Measurements from ENCODE around the gene CUL5. TPM values are rescaled to one million over a fixed set of nuclear protein-coding genes. Genes with fewer than 3 reads are reported as not detected.

The CUL5 gene
- polyA plus RNA-seq, 10 donors = 22.1 to 45.0 (median 28.9) TPM

Other genes with a start within 250 kb of the CUL5 start
- 1 to 10 TPM; 3.7 to 7.0 (median 4.6) TPM for gene SLC35F2, start 150.1 kb upstream of the CUL5 start, polyA plus RNA-seq (ENCODE audit: insufficient read length in 10 of 10)
- under 1 TPM; 0.34 to 0.94 (median 0.53) TPM for gene RAB39A, start 80.5 kb upstream of the CUL5 start, polyA plus RNA-seq (ENCODE audit: insufficient read length in 10 of 10)
- gene ACAT1, start 112.7 kb downstream of the CUL5 start, polyA plus RNA-seq (ENCODE audit: insufficient read length in 10 of 10) = 10 to 100 TPM; 49.3 to 85.6 (median 65.8) TPM
- 10 to 100 TPM in 2 of 10 donors, 1 to 10 TPM in 8; 7.2 to 10.9 (median 8.4) TPM for gene NPAT, start 213.7 kb downstream of the CUL5 start, polyA plus RNA-seq (ENCODE audit: insufficient read length in 10 of 10)
- 10 to 100 TPM; 26.5 to 60.3 (median 43.9) TPM for gene ATM, start 214.2 kb downstream of the CUL5 start, polyA plus RNA-seq (ENCODE audit: insufficient read length in 10 of 10)